Ramos (cell line): ENCODE results near the gene BAAT.
"Not testable (repeated sequence)": the region's sequence is repeated elsewhere in the genome, so short reads cannot be mapped to it uniquely, and the experiment has no call there.

Source experiments
- in situ Hi-C: fragments of 300-500 bp; cut with MboI; formaldehyde crosslinking; loops from one replicate; pipeline ENCODE4 v1.14.3; 2022; ENCODE audit warnings: low sequenced_read_pairs; ENCODE audit not compliant: unreplicated experiment

BAAT gene

GRCh38 chr9:101366038-101366756 lies 18.6 kb downstream of the BAAT start:
- in situ Hi-C loops = no loop called here

- in situ Hi-C loops = no loop called here
Observed at GRCh38 chr9:101365181-101365580, 19.6 kb downstream of the BAAT start.

- in situ Hi-C loops = no loop called here
Observed at GRCh38 chr9:101362450-101362849, 22.4 kb downstream of the BAAT start.

GRCh38 chr9:101360647-101361046 lies 24.2 kb downstream of the BAAT start:
- in situ Hi-C loops = no loop called here

GRCh38 chr9:101359679-101360078 lies 25.1 kb downstream of the BAAT start:
- in situ Hi-C loops = no loop called here

- in situ Hi-C loops = no loop called here
Observed at GRCh38 chr9:101356619-101357018, 28.2 kb downstream of the BAAT start.

GRCh38 chr9:101354765-101355708 lies 29.8 kb downstream of the BAAT start:
- in situ Hi-C loops = no loop called here

GRCh38 chr9:101354143-101354764 lies 30.6 kb downstream of the BAAT start:
- in situ Hi-C loops = no loop called here

GRCh38 chr9:101353683-101354082 lies 31.1 kb downstream of the BAAT start:
- in situ Hi-C loops = no loop called here

- in situ Hi-C loops = no loop called here
Observed at GRCh38 chr9:101352892-101353463, 31.8 kb downstream of the BAAT start.

GRCh38 chr9:101350285-101350684 lies 34.5 kb downstream of the BAAT start:
- in situ Hi-C loops = no loop called here

GRCh38 chr9:101342595-101342994 lies 42.2 kb downstream of the BAAT start:
- in situ Hi-C loops = no loop called here

- in situ Hi-C loops = no loop called here
Observed at GRCh38 chr9:101341958-101342357, 42.8 kb downstream of the BAAT start.

- in situ Hi-C loops = no loop called here
Observed at GRCh38 chr9:101337237-101337636, 47.6 kb downstream of the BAAT start.

- in situ Hi-C loops = no loop called here
Observed at GRCh38 chr9:101336091-101336490, 48.7 kb downstream of the BAAT start.

GRCh38 chr9:101333926-101334702 lies 50.7 kb downstream of the BAAT start:
- in situ Hi-C loops = no loop called here

GRCh38 chr9:101333490-101333889 lies 51.3 kb downstream of the BAAT start:
- in situ Hi-C loops = no loop called here

- in situ Hi-C loops = no loop called here
Observed at GRCh38 chr9:101332362-101332761, 52.4 kb downstream of the BAAT start.

- in situ Hi-C loops = not testable (repeated sequence)
Observed at GRCh38 chr9:101327422-101327909, 57.3 kb downstream of the BAAT start.

GRCh38 chr9:101326501-101326900 lies 58.3 kb downstream of the BAAT start:
- in situ Hi-C loops = no loop called here
